ENCODE results near the gene ADPRH.

DNA sequence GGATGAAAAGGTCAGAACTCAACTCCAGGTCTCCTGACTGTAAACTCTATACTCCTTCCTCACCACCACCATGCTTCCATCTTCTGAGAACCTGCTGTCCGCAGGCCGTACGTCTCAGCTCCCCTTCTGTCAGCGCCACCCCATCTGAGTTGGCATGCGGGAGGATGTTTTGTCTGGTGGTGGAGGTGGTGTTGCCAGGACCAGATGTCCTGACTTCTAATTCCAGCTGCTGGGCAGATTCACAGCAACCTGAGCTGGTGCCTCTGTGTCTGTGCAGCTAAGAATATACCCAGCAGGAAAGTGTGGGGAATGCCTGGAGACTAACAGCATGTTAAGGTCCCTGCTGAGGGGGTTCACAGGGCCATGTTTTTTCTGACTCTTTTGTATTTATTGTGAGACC, 41.6 kb downstream of the ADPRH start:
- TF ChIP-seq, protein P1, sequence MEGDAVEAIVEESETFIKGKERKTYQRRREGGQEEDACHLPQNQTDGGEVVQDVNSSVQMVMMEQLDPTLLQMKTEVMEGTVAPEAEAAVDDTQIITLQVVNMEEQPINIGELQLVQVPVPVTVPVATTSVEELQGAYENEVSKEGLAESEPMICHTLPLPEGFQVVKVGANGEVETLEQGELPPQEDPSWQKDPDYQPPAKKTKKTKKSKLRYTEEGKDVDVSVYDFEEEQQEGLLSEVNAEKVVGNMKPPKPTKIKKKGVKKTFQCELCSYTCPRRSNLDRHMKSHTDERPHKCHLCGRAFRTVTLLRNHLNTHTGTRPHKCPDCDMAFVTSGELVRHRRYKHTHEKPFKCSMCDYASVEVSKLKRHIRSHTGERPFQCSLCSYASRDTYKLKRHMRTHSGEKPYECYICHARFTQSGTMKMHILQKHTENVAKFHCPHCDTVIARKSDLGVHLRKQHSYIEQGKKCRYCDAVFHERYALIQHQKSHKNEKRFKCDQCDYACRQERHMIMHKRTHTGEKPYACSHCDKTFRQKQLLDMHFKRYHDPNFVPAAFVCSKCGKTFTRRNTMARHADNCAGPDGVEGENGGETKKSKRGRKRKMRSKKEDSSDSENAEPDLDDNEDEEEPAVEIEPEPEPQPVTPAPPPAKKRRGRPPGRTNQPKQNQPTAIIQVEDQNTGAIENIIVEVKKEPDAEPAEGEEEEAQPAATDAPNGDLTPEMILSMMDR (IDR thresholded peaks at IDR 0.05) = no peak
- no peak for TF ChIP-seq ZFX (IDR thresholded peaks at IDR 0.05; ENCODE audit: borderline replicate concordance)
